A549 (cell line): ENCODE data around the gene CMKLR1.

Source experiments
- ATOH8 ChIP-seq: fragments of 250-450 bp; sonication (Bioruptor Pico); IDR thresholded peaks from 2 replicates; pipeline ENCODE4 v1.5.0; 2020; ENCODE audit warnings: low read depth, mild to moderate bottlenecking, moderate library complexity
- CTCF ChIP-seq: fragments of >200 bp; sonication (Bioruptor Twin); formaldehyde crosslinking; IDR thresholded peaks from 3 replicates; pipeline ENCODE4 v1.5.1; 2016
- EP300 ChIP-seq, 2 experiments: fragments of >200 bp; sonication (Bioruptor Twin); formaldehyde crosslinking; IDR thresholded peaks; 2 replicates in 1 of 2; 3 replicates in 1 of 2; pipeline ENCODE4 v1.6.1; 2016 to 2017
- KDM1A ChIP-seq: fragments of 200-600 bp; sonication (generic); IDR thresholded peaks from 2 replicates; pipeline ENCODE4 v1.6.1; 2016; ENCODE audit warnings: low read depth, mild to moderate bottlenecking
- MAZ ChIP-seq: fragments of 150-350 bp; IDR thresholded peaks from 2 replicates; pipeline ENCODE4 v1.6.1; 2014; ENCODE audit warnings: antibody characterized with exemption, low read depth, low read length, borderline replicate concordance
- POLR2A ChIP-seq: IDR thresholded peaks from 2 replicates; pipeline ENCODE4 v1.6.1; 2012; ENCODE audit warnings: mild to moderate bottlenecking, low read length
- RCOR1 ChIP-seq: fragments of 150-350 bp; IDR thresholded peaks from 2 replicates; pipeline ENCODE4 v1.6.1; 2014; ENCODE audit warnings: antibody characterized with exemption, low read length, low read depth
- REST ChIP-seq: fragments of 200-600 bp; sonication (generic); IDR thresholded peaks from 2 replicates; pipeline ENCODE4 v1.6.1; 2016; ENCODE audit warnings: antibody characterized with exemption, mild to moderate bottlenecking, moderate library complexity
- RNF2 ChIP-seq: fragments of 200-600 bp; sonication (generic); IDR thresholded peaks from 2 replicates; pipeline ENCODE4 v1.6.1; 2016; ENCODE audit warnings: low read depth, mild to moderate bottlenecking, antibody characterized with exemption, moderate library complexity, borderline replicate concordance
- SMC3 ChIP-seq: fragments of >200 bp; sonication (Bioruptor Twin); formaldehyde crosslinking; IDR thresholded peaks from 3 replicates; pipeline ENCODE4 v1.6.1; 2018; ENCODE audit warnings: inconsistent platforms
- USF2 ChIP-seq: fragments of 450-650 bp; IDR thresholded peaks from 2 replicates; pipeline ENCODE4 v1.6.1; 2014; ENCODE audit warnings: antibody characterized with exemption

GRCh38 chr12:108316176-108317086 is 22.7 kb downstream of the CMKLR1 start:
- TF ChIP-seq CTCF = no peak
- TF ChIP-seq USF2 = no peak
- no peak for TF ChIP-seq RCOR1
- TF ChIP-seq REST = no peak
- no peak for TF ChIP-seq KDM1A
- TF ChIP-seq POLR2A = no peak
- TF ChIP-seq EP300 (IDR thresholded peaks at IDR 0.05) = no peak
- no peak for TF ChIP-seq RNF2
- no peak for TF ChIP-seq ATOH8 (CRISPR knock-in tag)
- no peak for TF ChIP-seq MAZ
- no peak for TF ChIP-seq SMC3
